ENCODE data around the gene SMYD4.

- TF ChIP-seq, protein P1, sequence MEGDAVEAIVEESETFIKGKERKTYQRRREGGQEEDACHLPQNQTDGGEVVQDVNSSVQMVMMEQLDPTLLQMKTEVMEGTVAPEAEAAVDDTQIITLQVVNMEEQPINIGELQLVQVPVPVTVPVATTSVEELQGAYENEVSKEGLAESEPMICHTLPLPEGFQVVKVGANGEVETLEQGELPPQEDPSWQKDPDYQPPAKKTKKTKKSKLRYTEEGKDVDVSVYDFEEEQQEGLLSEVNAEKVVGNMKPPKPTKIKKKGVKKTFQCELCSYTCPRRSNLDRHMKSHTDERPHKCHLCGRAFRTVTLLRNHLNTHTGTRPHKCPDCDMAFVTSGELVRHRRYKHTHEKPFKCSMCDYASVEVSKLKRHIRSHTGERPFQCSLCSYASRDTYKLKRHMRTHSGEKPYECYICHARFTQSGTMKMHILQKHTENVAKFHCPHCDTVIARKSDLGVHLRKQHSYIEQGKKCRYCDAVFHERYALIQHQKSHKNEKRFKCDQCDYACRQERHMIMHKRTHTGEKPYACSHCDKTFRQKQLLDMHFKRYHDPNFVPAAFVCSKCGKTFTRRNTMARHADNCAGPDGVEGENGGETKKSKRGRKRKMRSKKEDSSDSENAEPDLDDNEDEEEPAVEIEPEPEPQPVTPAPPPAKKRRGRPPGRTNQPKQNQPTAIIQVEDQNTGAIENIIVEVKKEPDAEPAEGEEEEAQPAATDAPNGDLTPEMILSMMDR (IDR thresholded peaks at IDR 0.05) = no peak
- no peak for TF ChIP-seq EP300 (IDR thresholded peaks at IDR 0.05)
Measured at GRCh38 chr17:1733759-1734158, 95.9 kb downstream of the SMYD4 start.
